ENCODE measurements around the gene BTBD9.
"Not testable (repeated sequence)": the region's sequence is repeated elsewhere in the genome, so short reads cannot be mapped to it uniquely, and the experiment has no call there.

BTBD9 gene

GRCh38 chr6:38477680-38478260 lies 162.0 kb downstream of the BTBD9 start:
- no peak for DNase-seq

GRCh38 chr6:38476888-38477287 lies 162.8 kb downstream of the BTBD9 start:
- no peak for DNase-seq

- DNase-seq, result no peak
These were observed 163.6 kb downstream of the BTBD9 start for GRCh38 chr6:38476141-38476540.

- no peak for DNase-seq
These were observed 169.2 kb downstream of the BTBD9 start for GRCh38 chr6:38470548-38470947.

GRCh38 chr6:38467566-38467965 lies 172.2 kb downstream of the BTBD9 start:
- no peak for DNase-seq

- peak; percentile 85 for DNase-seq
These were observed 179.5 kb downstream of the BTBD9 start for GRCh38 chr6:38460186-38460585.

GRCh38 chr6:38459291-38459690 lies 180.4 kb downstream of the BTBD9 start:
- peak; percentile 71 for DNase-seq

GRCh38 chr6:38453861-38454260 lies 185.9 kb downstream of the BTBD9 start:
- no peak for DNase-seq

GRCh38 chr6:38452816-38453660 lies 186.7 kb downstream of the BTBD9 start:
- DNase-seq, result peak; percentile 28

GRCh38 chr6:38450717-38451116 lies 189.0 kb downstream of the BTBD9 start:
- no peak for DNase-seq

GRCh38 chr6:38445925-38446324 lies 193.8 kb downstream of the BTBD9 start:
- DNase-seq, result no peak

- peak; percentile 34 for DNase-seq
These were observed 194.4 kb downstream of the BTBD9 start for GRCh38 chr6:38445336-38445735.

- no peak for DNase-seq
These were observed 196.2 kb downstream of the BTBD9 start for GRCh38 chr6:38443352-38444144.

GRCh38 chr6:38438097-38438496 lies 201.6 kb downstream of the BTBD9 start:
- no peak for DNase-seq

- DNase-seq, result peak; percentile 56
These were observed 202.8 kb downstream of the BTBD9 start for GRCh38 chr6:38436726-38437465.

GRCh38 chr6:38435330-38435729 lies 204.4 kb downstream of the BTBD9 start:
- DNase-seq, result no peak

- DNase-seq, result no peak
These were observed 205.7 kb downstream of the BTBD9 start for GRCh38 chr6:38434051-38434450.

- no peak for DNase-seq
These were observed 207.2 kb downstream of the BTBD9 start for GRCh38 chr6:38432479-38432878.

GRCh38 chr6:38432079-38432478 lies 207.7 kb downstream of the BTBD9 start:
- no peak for DNase-seq

- DNase-seq, result no peak
These were observed 210.2 kb downstream of the BTBD9 start for GRCh38 chr6:38429546-38429945.

GRCh38 chr6:38427492-38428210 lies 212.1 kb downstream of the BTBD9 start:
- no peak for DNase-seq

GRCh38 chr6:38425788-38426488 lies 213.8 kb downstream of the BTBD9 start:
- DNase-seq, result not testable (repeated sequence)

Measured in fibroblast of upper back skin (primary cell).